ENCODE results near the gene SYNDIG1.

Gene SYNDIG1

GRCh38 chr20:24615353-24615752 lies 145.9 kb downstream of the SYNDIG1 start:
- Histone ChIP-seq H3K27me3 (replicated peaks) (no peaks in the 10 kb centered on the region), H3K36me3 (replicated peaks) (no peaks in the 10 kb centered on the region), H3K27ac (no peak overlapping the region), H3K4me3 (ENCODE audit: low read depth, low read length) (no peak overlapping the region)
- DNase-seq, result no peak
- in situ Hi-C loops (cut with HindIII; ENCODE audit: low pct_ligation_motif_present, low sequenced_read_pairs), result no loop called here
- TF ChIP-seq CTCF (IDR thresholded peaks at IDR 0.05; ENCODE audit: low read depth, low read length, missing control alignments), result no peak

- Histone ChIP-seq H3K4me3 (ENCODE audit: low read depth, low read length) (no peak overlapping the region), H3K27ac (no peak overlapping the region), H3K27me3 (replicated peaks) (no peaks in the 10 kb centered on the region), H3K36me3 (replicated peaks) (no peaks in the 10 kb centered on the region)
- in situ Hi-C loops (cut with HindIII; ENCODE audit: low pct_ligation_motif_present, low sequenced_read_pairs), result no loop called here
- no peak for TF ChIP-seq CTCF (IDR thresholded peaks at IDR 0.05; ENCODE audit: low read depth, low read length, missing control alignments)
- no peak for DNase-seq
Measured at GRCh38 chr20:24616258-24617079, 147.0 kb downstream of the SYNDIG1 start.

GRCh38 chr20:24617080-24617432 lies 147.6 kb downstream of the SYNDIG1 start:
- H3K27me3 ChIP-seq (replicated peaks), result no peaks in the 10 kb centered on the region
- no peak overlapping the region for H3K27ac ChIP-seq
- in situ Hi-C loops (cut with HindIII; ENCODE audit: low pct_ligation_motif_present, low sequenced_read_pairs), result no loop called here
- no peak for DNase-seq
- TF ChIP-seq CTCF (IDR thresholded peaks at IDR 0.05; ENCODE audit: low read depth, low read length, missing control alignments), result no peak
- no peaks in the 10 kb centered on the region for H3K36me3 ChIP-seq (replicated peaks)
- H3K4me3 ChIP-seq (ENCODE audit: low read depth, low read length), result no peak overlapping the region

GRCh38 chr20:24617757-24618450 lies 148.5 kb downstream of the SYNDIG1 start:
- Histone ChIP-seq H3K4me3 (ENCODE audit: low read depth, low read length) (no peak overlapping the region), H3K27ac (no peak overlapping the region), H3K27me3 (replicated peaks) (no peaks in the 10 kb centered on the region), H3K36me3 (replicated peaks) (no peaks in the 10 kb centered on the region)
- no peak for TF ChIP-seq CTCF (IDR thresholded peaks at IDR 0.05; ENCODE audit: low read depth, low read length, missing control alignments)
- DNase-seq, result no peak
- in situ Hi-C loops (cut with HindIII; ENCODE audit: low pct_ligation_motif_present, low sequenced_read_pairs), result no loop called here

- Histone ChIP-seq H3K27me3 (replicated peaks) (no peaks in the 10 kb centered on the region), H3K36me3 (replicated peaks) (no peaks in the 10 kb centered on the region), H3K4me3 (ENCODE audit: low read depth, low read length) (no peak overlapping the region), H3K27ac (no peak overlapping the region)
- DNase-seq, result no peak
- no peak for TF ChIP-seq CTCF (IDR thresholded peaks at IDR 0.05; ENCODE audit: low read depth, low read length, missing control alignments)
- in situ Hi-C loops (cut with HindIII; ENCODE audit: low pct_ligation_motif_present, low sequenced_read_pairs), result no loop called here
Measured at GRCh38 chr20:24618739-24619138, 149.3 kb downstream of the SYNDIG1 start.

All from brain microvascular endothelial cell (primary cell).